ENCODE data around the gene SGCA. TPM values are rescaled to one million over a fixed set of nuclear protein-coding genes. Genes with fewer than 3 reads are reported as not detected.

SGCA gene
- polyA plus RNA-seq, 1 donor (not counting 4 experiments of a cell fraction or from before 2014, with no cell fraction given) = not detected

DNA sequence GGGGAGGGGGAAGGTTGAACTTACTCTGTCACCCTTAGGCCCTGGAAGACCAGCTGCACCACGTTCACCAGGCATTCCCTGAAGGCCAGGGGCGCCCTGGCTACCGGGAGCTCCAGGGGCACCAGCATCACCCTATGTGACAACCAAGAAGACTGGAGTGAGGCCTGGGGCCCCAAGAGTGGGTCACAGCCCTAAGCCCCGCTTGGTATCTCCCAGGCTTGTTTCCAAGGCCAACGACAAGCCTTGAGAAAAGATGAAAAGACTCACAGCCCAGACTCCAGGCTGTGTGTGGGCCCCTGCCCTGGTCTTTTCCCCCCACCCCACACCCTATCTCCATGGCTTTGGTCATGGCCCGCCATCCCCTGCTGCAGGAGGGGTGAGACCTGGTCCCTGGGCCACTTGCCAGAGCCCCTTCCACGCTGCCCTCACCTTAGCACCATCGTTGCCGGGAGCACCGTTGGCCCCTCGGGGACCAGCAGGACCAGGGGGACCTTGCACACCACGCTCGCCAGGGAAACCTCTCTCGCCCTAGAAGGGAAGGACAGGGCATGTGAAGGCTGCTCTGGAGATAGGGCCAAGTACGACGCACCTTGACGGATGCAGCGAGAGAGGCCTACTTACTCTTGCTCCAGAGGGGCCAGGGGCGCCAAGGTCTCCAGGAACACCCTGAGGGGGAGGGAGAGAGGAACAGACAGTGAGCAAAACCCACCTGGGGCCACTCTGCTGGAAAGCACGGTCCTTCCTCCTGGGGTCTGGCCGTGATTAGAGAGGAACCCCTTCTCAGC lies 25.7 kb downstream of the SGCA start:
- H3K4me2 ChIP-seq (ENCODE audit: control insufficient read depth, extremely low read depth, insufficient read depth, low read depth, low read length) = no peak overlapping the region
- no peaks in the 10 kb centered on the region for H3K9me3 ChIP-seq (ENCODE audit: control insufficient read depth, low read depth, low read length)
- dilution Hi-C loops (cut with MboI; ENCODE audit: extremely low pct_ligation_motif_present, low sequenced_read_pairs) = no loop called here
- no peak overlapping the region for H3K4me3 ChIP-seq (ENCODE audit: control insufficient read depth in 2 of 3, extremely low read depth in 1 of 3, insufficient read depth in 2 of 3, low read depth in 1 of 3, low read length in 3 of 3)
- no peaks in the 10 kb centered on the region for H3K4me1 ChIP-seq (ENCODE audit: control insufficient read depth, extremely low read depth, insufficient read depth, low read length)
- H3K9me1 ChIP-seq (ENCODE audit: control insufficient read depth, extremely low read depth, insufficient read depth, low read length) = no peaks in the 10 kb centered on the region
- H3K9ac ChIP-seq (ENCODE audit: control insufficient read depth, extremely low read depth, insufficient read depth, low read length) = no peak overlapping the region
- no peaks in the 10 kb centered on the region for H4K20me1 ChIP-seq (ENCODE audit: control insufficient read depth, extremely low read depth, insufficient read depth, low read length)
- no peaks in the 10 kb centered on the region for H3K27me3 ChIP-seq (ENCODE audit: control insufficient read depth, extremely low read depth, insufficient read depth, low read length)
- H3K36me3 ChIP-seq (ENCODE audit: control insufficient read depth in 2 of 2, extremely low read depth in 1 of 2, insufficient read depth in 2 of 2, low read length in 2 of 2) = peaks cover 0 to 10% of the 10 kb centered on the region in 2 experiments
- H2AFZ ChIP-seq (ENCODE audit: control insufficient read depth, low read length) = no peak overlapping the region
- H3K27ac ChIP-seq (ENCODE audit: control insufficient read depth, insufficient read depth, low read length) = no peak overlapping the region
- FAIRE-seq (no peak), DNase-seq (ENCODE audit: low read depth, low spot score) (no peak)
- no peak for TF ChIP-seq EZH2 (IDR thresholded peaks at IDR 0.05; ENCODE audit: low read length)
- TF ChIP-seq, protein P1, sequence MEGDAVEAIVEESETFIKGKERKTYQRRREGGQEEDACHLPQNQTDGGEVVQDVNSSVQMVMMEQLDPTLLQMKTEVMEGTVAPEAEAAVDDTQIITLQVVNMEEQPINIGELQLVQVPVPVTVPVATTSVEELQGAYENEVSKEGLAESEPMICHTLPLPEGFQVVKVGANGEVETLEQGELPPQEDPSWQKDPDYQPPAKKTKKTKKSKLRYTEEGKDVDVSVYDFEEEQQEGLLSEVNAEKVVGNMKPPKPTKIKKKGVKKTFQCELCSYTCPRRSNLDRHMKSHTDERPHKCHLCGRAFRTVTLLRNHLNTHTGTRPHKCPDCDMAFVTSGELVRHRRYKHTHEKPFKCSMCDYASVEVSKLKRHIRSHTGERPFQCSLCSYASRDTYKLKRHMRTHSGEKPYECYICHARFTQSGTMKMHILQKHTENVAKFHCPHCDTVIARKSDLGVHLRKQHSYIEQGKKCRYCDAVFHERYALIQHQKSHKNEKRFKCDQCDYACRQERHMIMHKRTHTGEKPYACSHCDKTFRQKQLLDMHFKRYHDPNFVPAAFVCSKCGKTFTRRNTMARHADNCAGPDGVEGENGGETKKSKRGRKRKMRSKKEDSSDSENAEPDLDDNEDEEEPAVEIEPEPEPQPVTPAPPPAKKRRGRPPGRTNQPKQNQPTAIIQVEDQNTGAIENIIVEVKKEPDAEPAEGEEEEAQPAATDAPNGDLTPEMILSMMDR (optimal IDR thresholded peaks at IDR 0.05 in 1 of 3, IDR thresholded peaks at IDR 0.05 in 1 of 3, conservative IDR thresholded peaks at IDR 0.05 in 1 of 3; ENCODE audit: extremely low read depth in 1 of 3, insufficient read depth in 2 of 3, low read length in 3 of 3) = no peak
- no peaks in the 10 kb centered on the region for H3K79me2 ChIP-seq (ENCODE audit: control insufficient read depth, insufficient read depth, low read length)

DNA sequence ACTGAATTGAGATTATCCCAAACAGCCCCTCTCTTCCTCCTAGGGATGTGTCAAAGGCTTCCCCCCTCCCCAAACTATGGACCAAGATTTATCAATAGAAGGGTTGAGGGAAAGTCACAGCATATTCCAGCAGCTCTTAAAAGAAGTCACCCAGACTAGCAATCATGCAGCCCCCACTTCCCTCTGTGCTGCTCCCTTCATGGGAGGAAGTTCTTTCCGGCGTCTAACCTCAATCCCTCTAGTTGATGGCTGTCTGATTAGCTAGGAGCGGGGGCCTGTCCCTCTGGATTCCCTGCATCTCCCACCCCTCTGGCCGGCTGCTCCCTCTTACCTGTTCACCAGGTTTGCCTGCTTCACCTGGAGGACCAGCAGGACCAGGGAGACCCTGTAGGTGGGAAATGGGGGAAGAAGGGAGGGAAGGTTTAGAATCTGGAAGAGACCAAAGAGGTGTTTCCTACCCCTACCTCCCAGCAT lies 26.4 kb downstream of the SGCA start:
- dilution Hi-C loops (cut with MboI; ENCODE audit: extremely low pct_ligation_motif_present, low sequenced_read_pairs) = no loop called here
- Histone ChIP-seq H2AFZ (ENCODE audit: control insufficient read depth, low read length) (no peak overlapping the region), H3K36me3 (ENCODE audit: control insufficient read depth in 2 of 2, extremely low read depth in 1 of 2, insufficient read depth in 2 of 2, low read length in 2 of 2) (peaks cover 0 to 10% of the 10 kb centered on the region in 2 experiments), H4K20me1 (ENCODE audit: control insufficient read depth, extremely low read depth, insufficient read depth, low read length) (no peaks in the 10 kb centered on the region), H3K4me1 (ENCODE audit: control insufficient read depth, extremely low read depth, insufficient read depth, low read length) (peaks cover 3% of the 10 kb centered on the region), H3K9me1 (ENCODE audit: control insufficient read depth, extremely low read depth, insufficient read depth, low read length) (no peaks in the 10 kb centered on the region), H3K79me2 (ENCODE audit: control insufficient read depth, insufficient read depth, low read length) (no peaks in the 10 kb centered on the region), H3K27ac (ENCODE audit: control insufficient read depth, insufficient read depth, low read length) (no peak overlapping the region), H3K27me3 (ENCODE audit: control insufficient read depth, extremely low read depth, insufficient read depth, low read length) (no peaks in the 10 kb centered on the region), H3K9me3 (ENCODE audit: control insufficient read depth, low read depth, low read length) (no peaks in the 10 kb centered on the region), H3K4me3 (ENCODE audit: control insufficient read depth in 2 of 3, extremely low read depth in 1 of 3, insufficient read depth in 2 of 3, low read depth in 1 of 3, low read length in 3 of 3) (no peak overlapping the region), H3K9ac (ENCODE audit: control insufficient read depth, extremely low read depth, insufficient read depth, low read length) (no peak overlapping the region), H3K4me2 (ENCODE audit: control insufficient read depth, extremely low read depth, insufficient read depth, low read depth, low read length) (no peak overlapping the region)
- FAIRE-seq = no peak
- TF ChIP-seq, protein P1 (optimal IDR thresholded peaks at IDR 0.05 in 1 of 3, IDR thresholded peaks at IDR 0.05 in 1 of 3, conservative IDR thresholded peaks at IDR 0.05 in 1 of 3; ENCODE audit: extremely low read depth in 1 of 3, insufficient read depth in 2 of 3, low read length in 3 of 3) = no peak
- no peak for TF ChIP-seq EZH2 (IDR thresholded peaks at IDR 0.05; ENCODE audit: low read length)
- DNase-seq (ENCODE audit: low read depth, low spot score) = no peak

Measured in keratinocyte (primary cell).